Kidney tubule cell (primary cell): ENCODE data around the gene SAMD14.

Experiments used
- DNase-seq: peaks from one replicate; pipeline ENCODE4 v3.0.0-alpha.2; 2018; ENCODE audit warnings: low spot score

Gene SAMD14

GRCh38 chr17:50129728-50130558, at the start of gene SAMD14:
TSS of gene SAMD14 (minus strand) at chr17:50130160. CDS start at chr17:50124959, 5,201 bp downstream.
- peak; percentile 45 for DNase-seq

GRCh38 chr17:50177983-50178834, 48.2 kb upstream of the SAMD14 start:
- peak; percentile 99 for DNase-seq

GRCh38 chr17:50177476-50177875, 47.5 kb upstream of the SAMD14 start:
- DNase-seq = peak; percentile 17

- DNase-seq = no peak
These were observed 46.8 kb upstream of the SAMD14 start for GRCh38 chr17:50176559-50177357.

GRCh38 chr17:50175035-50175807, 45.3 kb upstream of the SAMD14 start:
- DNase-seq = no peak

GRCh38 chr17:50174444-50174843, 44.5 kb upstream of the SAMD14 start:
- DNase-seq = no peak

- DNase-seq = peak; percentile 71
These were observed 43.5 kb upstream of the SAMD14 start for GRCh38 chr17:50173335-50173941.

GRCh38 chr17:50172936-50173334, 43.0 kb upstream of the SAMD14 start:
- DNase-seq = no peak

GRCh38 chr17:50172130-50172529, 42.2 kb upstream of the SAMD14 start:
- DNase-seq = no peak

GRCh38 chr17:50171371-50172071, 41.6 kb upstream of the SAMD14 start:
- no peak for DNase-seq

GRCh38 chr17:50170662-50171370, 40.9 kb upstream of the SAMD14 start:
- DNase-seq = peak; percentile 57

GRCh38 chr17:50169881-50170459, 40.0 kb upstream of the SAMD14 start:
- no peak for DNase-seq

- DNase-seq = peak; percentile 66
These were observed 39.3 kb upstream of the SAMD14 start for GRCh38 chr17:50169121-50169764.

- DNase-seq = no peak
These were observed 38.4 kb upstream of the SAMD14 start for GRCh38 chr17:50168319-50168718.

GRCh38 chr17:50167371-50167770, 37.4 kb upstream of the SAMD14 start:
- DNase-seq = no peak

GRCh38 chr17:50166518-50167181, 36.7 kb upstream of the SAMD14 start:
- DNase-seq = no peak

- no peak for DNase-seq
These were observed 36.0 kb upstream of the SAMD14 start, which contains the start of gene SGCA for GRCh38 chr17:50165867-50166517. TSS of gene SGCA (plus strand) at chr17:50166005. CDS start at chr17:50166041, 36 bp downstream.

GRCh38 chr17:50165466-50165865, 35.5 kb upstream of the SAMD14 start:
- no peak for DNase-seq
